ENCODE measurements around the gene CMTM6. TPM values are rescaled to one million over a fixed set of nuclear protein-coding genes. Genes with fewer than 3 reads are reported as not detected.

CMTM6 gene
- total and polyA plus RNA-seq, 9 of the 15 experiments (the other 6 are each of a cell fraction or from before 2014, with no cell fraction given) = 8.9 to 39.7 (median 19.5) TPM

- TF ChIP-seq PRDM10 (IDR thresholded peaks at IDR 0.05; ENCODE audit: partially characterized antibody) (no peak), FOXA3 (CRISPR knock-in tag; conservative IDR thresholded peaks at IDR 0.05 in 1 of 2, IDR thresholded peaks at IDR 0.05 in 1 of 2) (peak in 1 of 2 experiments; percentile 44; a peak in 2 of 4 replicates), ZEB2 (IDR thresholded peaks at IDR 0.05) (no peak), ZNF133 (CRISPR knock-in tag; IDR thresholded peaks at IDR 0.05) (no peak), SMARCE1 (IDR thresholded peaks at IDR 0.05) (no peak)
Observed at GRCh38 chr3:32454731-32455608, 47.7 kb downstream of the CMTM6 start (continued).

- TF ChIP-seq HOMEZ (CRISPR knock-in tag; IDR thresholded peaks at IDR 0.05) (no peak), E2F4 (CRISPR knock-in tag; IDR thresholded peaks at IDR 0.05; ENCODE audit: low read depth) (no peak)
- Histone ChIP-seq H3K36me3 (ENCODE audit: control insufficient read depth, insufficient read depth, low read length) (no peaks in the 10 kb centered on the region), H3K9ac (ENCODE audit: insufficient read depth in 1 of 2, low read depth in 2 of 2, low read length in 2 of 2) (peak overlapping the region in 1 of 2 experiments; percentile 14; a peak in 1 of 4 replicates), H3K27me3 (ENCODE audit: control insufficient read depth in 2 of 2, insufficient read depth in 2 of 2, low read length in 2 of 2) (peaks cover 48 to 76% of the 10 kb centered on the region in 2 experiments), H4K20me1 (replicated peaks; ENCODE audit: control insufficient read depth, insufficient read depth, low read length) (no peaks in the 10 kb centered on the region), H3K4me3 (no peak overlapping the region), H3K4me1 (replicated peaks in 1 of 2; ENCODE audit: control insufficient read depth in 2 of 2, insufficient read depth in 2 of 2, low read length in 2 of 2) (peaks cover 0 to 7% of the 10 kb centered on the region in 2 experiments; a peak in 1 of 5 replicates), H3K4me2 (ENCODE audit: insufficient read depth, low read length) (no peak overlapping the region), H3K9me1 (ENCODE audit: control insufficient read depth, insufficient read depth, low read length) (no peaks in the 10 kb centered on the region), H3K27ac (ENCODE audit: extremely low read depth, low read depth, low read length) (no peak overlapping the region), H3K79me2 (ENCODE audit: control insufficient read depth, insufficient read depth, low read length) (no peaks in the 10 kb centered on the region), H3K9me3 (replicated peaks; ENCODE audit: control insufficient read depth, insufficient read depth, low read depth, low read length) (no peaks in the 10 kb centered on the region), H2AFZ (ENCODE audit: low read depth, low read length) (no peak overlapping the region)
- ATAC-seq (no peak), FAIRE-seq (no peak), DNase-seq (ENCODE audit: extremely low read depth in 1 of 4, low spot score in 3 of 4) (no peak)
- in situ Hi-C loops (cut with MboI) = no loop called here
- whole genome bisulfite sequencing (ENCODE audit: insufficient coverage, low coverage, missing lambda C conversion rate) = 20% methylated on average over 6 of the region's 6 CpGs
- POLR2A ChIA-PET = interaction anchor here (0.6 kb wide), 1 partner anchor 380 kb away, joined by 3 read pairs; no protein-coding TSS in a partner anchor
- CTCF ChIA-PET (ENCODE audit: low intra/inter-chr PET ratio) = no interaction called here
- intact Hi-C loops (cut with micrococcal nuclease) = no loop called here
- no TSS peak for BruUV-seq (replicated peaks)
Observed at GRCh38 chr3:32454111-32454510, 48.5 kb downstream of the CMTM6 start.

Data from K562 (cell line).